PC-3 (cell line): ENCODE measurements around the gene NKAP. TPM values are rescaled to one million over a fixed set of nuclear protein-coding genes. Genes with fewer than 3 reads are reported as not detected.

ENCODE experiments used
- ATAC-seq: fragments of 200-7000 bp; cut with Tn5 transposase; 2 replicates; pipeline ENCODE4 v1.9.1; 2020; ENCODE audit warnings: mild to moderate bottlenecking, moderate library complexity
- BruUV-seq: library from RNA; stranded (reverse); fragments of 400-500 nt; replicated peaks from 2 replicates; lab custom pipeline; 2021; lab: Mats Ljungman, UMichigan
- CTCF ChIA-PET: fragments of 300-600 bp; sonication (Branson Sonifier 250); formaldehyde crosslinking; loops from one replicate; lab custom pipeline; 2022; ENCODE audit warnings: antibody characterized with exemption; lab: Charles Lee
- POLR2A ChIA-PET: fragments of 300-600 bp; sonication (Branson Sonifier 250); formaldehyde crosslinking; loops from one replicate; lab custom pipeline; 2022; ENCODE audit warnings: antibody characterized with exemption; ENCODE audit not compliant: unreplicated experiment; lab: Charles Lee
- DNase-seq: peaks from one replicate; pipeline ENCODE4 v3.0.0-alpha.2; 2015
- H2AFZ ChIP-seq: fragments of 300-600 bp; sonication (generic); 2 replicates; pipeline ENCODE4 v1.6.0; 2016; ENCODE audit warnings: antibody characterized with exemption, low read length
- H3F3A ChIP-seq: fragments of 300-600 bp; sonication (generic); one replicate; pipeline ENCODE4 v1.6.0; 2017; ENCODE audit warnings: antibody characterized with exemption, low read length, control low read depth, mild to moderate bottlenecking; ENCODE audit not compliant: unreplicated experiment
- H3K27ac ChIP-seq: fragments of 300-600 bp; sonication (generic); 2 replicates; pipeline ENCODE4 v1.5.1; 2016; ENCODE audit warnings: mild to moderate bottlenecking, low read length
- H3K27me3 ChIP-seq: fragments of 300-600 bp; sonication (generic); 2 replicates; pipeline ENCODE4 v1.6.1; 2016; ENCODE audit warnings: low read length, mixed read lengths
- H3K36me3 ChIP-seq: fragments of 300-600 bp; sonication (generic); 2 replicates; pipeline ENCODE4 v1.6.1; 2016; ENCODE audit warnings: low read depth, mixed run types, low read length, mixed read lengths
- H3K4me1 ChIP-seq: fragments of 300-600 bp; sonication (generic); 2 replicates; pipeline ENCODE4 v1.5.1; 2016; ENCODE audit warnings: low read length; ENCODE audit not compliant: insufficient read depth
- H3K4me2 ChIP-seq: fragments of 300-600 bp; sonication (generic); 2 replicates; pipeline ENCODE4 v1.6.0; 2016; ENCODE audit warnings: low read length
- H3K4me3 ChIP-seq: fragments of 300-600 bp; sonication (generic); 2 replicates; pipeline ENCODE4 v1.5.1; 2016; ENCODE audit warnings: mild to moderate bottlenecking, low read length, mixed read lengths
- H3K79me2 ChIP-seq: fragments of 300-600 bp; sonication (generic); 2 replicates; pipeline ENCODE4 v1.6.1; 2017; ENCODE audit warnings: low read length, mixed read lengths
- H3K9ac ChIP-seq: fragments of 300-600 bp; sonication (generic); 2 replicates; pipeline ENCODE4 v1.6.0; 2016; ENCODE audit warnings: mild to moderate bottlenecking, low read length
- H3K9me2 ChIP-seq: fragments of 300-600 bp; sonication (generic); replicated peaks from 2 replicates; pipeline ENCODE4 v1.6.1; 2016; ENCODE audit warnings: mixed run types, low read length, mixed read lengths
- H3K9me3 ChIP-seq: fragments of 300-600 bp; sonication (generic); 2 replicates; pipeline ENCODE4 v1.6.1; 2016; ENCODE audit warnings: low read length, mixed read lengths
- H4K20me1 ChIP-seq: fragments of 300-600 bp; sonication (generic); 2 replicates; pipeline ENCODE4 v1.6.1; 2016; ENCODE audit warnings: low read length, mixed read lengths
- CTCF ChIP-seq: fragments of 300-600 bp; sonication (generic); conservative IDR thresholded peaks from 2 replicates; pipeline ENCODE4 v1.5.1; 2017; ENCODE audit warnings: antibody characterized with exemption, low read depth, mild to moderate bottlenecking, low read length
- EZH2 ChIP-seq: fragments of 300-600 bp; sonication (generic); IDR thresholded peaks from one replicate; pipeline ENCODE4 v1.6.1; 2017; ENCODE audit warnings: antibody characterized with exemption, mild to moderate bottlenecking, low read length; ENCODE audit not compliant: unreplicated experiment
- EZH2phosphoT487 ChIP-seq: fragments of 300-600 bp; sonication (generic); IDR thresholded peaks from 2 replicates; pipeline ENCODE4 v1.6.1; 2018; ENCODE audit warnings: mild to moderate bottlenecking, antibody characterized with exemption, low read length, borderline replicate concordance
- intact Hi-C: fragments of 100-400 bp; cut with micrococcal nuclease; formaldehyde crosslinking; loops from 2 replicates; pipeline ENCODE4 v1.9.0; 2023
- total RNA-seq: library from RNA; depleted of rRNA; stranded (reverse); fragments of >200 nt; gene quantifications from 2 replicates; pipeline ENCODE4 v1.2.3, GENCODE V29; 2014

NKAP gene
- total RNA-seq, 1 experiment from 2014 or later: 5.2 TPM

- ATAC-seq: peak; percentile 98
- H3F3A ChIP-seq: no peaks in the 10 kb centered on the region
- TF ChIP-seq CTCF: peak; percentile 70
- TF ChIP-seq EZH2phosphoT487: no peak
- no peak overlapping the region for H3K4me3 ChIP-seq
- no peak overlapping the region for H3K27ac ChIP-seq
- H3K9me2 ChIP-seq: no peaks in the 10 kb centered on the region
- no peaks in the 10 kb centered on the region for H3K79me2 ChIP-seq
- H3K27me3 ChIP-seq: no peaks in the 10 kb centered on the region
- no peak overlapping the region for H3K4me2 ChIP-seq
- H3K9ac ChIP-seq: no peak overlapping the region
- CTCF ChIA-PET: no interaction called here
- H3K9me3 ChIP-seq: no peaks in the 10 kb centered on the region
- intact Hi-C loops: no loop called here
- POLR2A ChIA-PET: interaction anchor here (0.5 to 0.6 kb wide), 2 partner anchors 89 to 1154 kb away, joined by 3 read pairs; partner anchors contain the start of gene RPL39
- H2AFZ ChIP-seq: no peak overlapping the region
- peak; percentile 69 for DNase-seq
- peaks cover 5% of the 10 kb centered on the region for H3K36me3 ChIP-seq
- no peaks in the 10 kb centered on the region for H3K4me1 ChIP-seq
- no TSS peak for BruUV-seq
- H4K20me1 ChIP-seq: no peaks in the 10 kb centered on the region; the same call in 1 of the 2 replicates
These were observed 62.8 kb downstream of the NKAP start for GRCh38 chrX:119880552-119881437.

- BruUV-seq: no TSS peak
- H3K79me2 ChIP-seq: peaks cover 5% of the 10 kb centered on the region
- no peaks in the 10 kb centered on the region for H3K9me2 ChIP-seq
- POLR2A ChIA-PET: no interaction called here
- H3K9ac ChIP-seq: no peak overlapping the region
- H3K4me3 ChIP-seq: no peak overlapping the region
- no peaks in the 10 kb centered on the region for H3K4me1 ChIP-seq
- DNase-seq: no peak
- TF ChIP-seq EZH2 (no peak), EZH2phosphoT487 (no peak), CTCF (no peak)
- H3K4me2 ChIP-seq: no peak overlapping the region
- intact Hi-C loops: no loop called here
- H4K20me1 ChIP-seq: no peaks in the 10 kb centered on the region; the same call in 1 of the 2 replicates
- H3K36me3 ChIP-seq: peaks cover 9% of the 10 kb centered on the region
- H3K9me3 ChIP-seq: no peaks in the 10 kb centered on the region
- H2AFZ ChIP-seq: no peak overlapping the region
- H3F3A ChIP-seq: no peaks in the 10 kb centered on the region
- H3K27ac ChIP-seq: no peak overlapping the region
- ATAC-seq: no peak
- no peaks in the 10 kb centered on the region for H3K27me3 ChIP-seq
- CTCF ChIA-PET: no interaction called here
These were observed 63.5 kb downstream of the NKAP start for GRCh38 chrX:119880076-119880475.

GRCh38 chrX:119878740-119879139, 64.8 kb downstream of the NKAP start:
- CTCF ChIA-PET: interaction anchor here (0.6 kb wide), 1 partner anchor 186 kb away, joined by 7 read pairs; the partner anchor contains the start of gene SEPTIN6
- H3F3A ChIP-seq: no peaks in the 10 kb centered on the region
- DNase-seq (no peak), ATAC-seq (no peak)
- no peak overlapping the region for H3K27ac ChIP-seq
- no peaks in the 10 kb centered on the region for H3K9me2 ChIP-seq
- H3K4me2 ChIP-seq: no peak overlapping the region
- no peak overlapping the region for H3K9ac ChIP-seq
- POLR2A ChIA-PET: no interaction called here
- intact Hi-C loops: no loop called here
- no TSS peak for BruUV-seq
- no peak overlapping the region for H3K4me3 ChIP-seq
- no peaks in the 10 kb centered on the region for H3K9me3 ChIP-seq
- no peaks in the 10 kb centered on the region; the same call in 1 of the 2 replicates for H4K20me1 ChIP-seq
- H3K36me3 ChIP-seq: peaks cover 9% of the 10 kb centered on the region
- no peaks in the 10 kb centered on the region for H3K4me1 ChIP-seq
- H3K79me2 ChIP-seq: peaks cover 19% of the 10 kb centered on the region
- no peak for TF ChIP-seq EZH2
- no peak for TF ChIP-seq CTCF
- TF ChIP-seq EZH2phosphoT487: no peak
- H2AFZ ChIP-seq: no peak overlapping the region
- no peaks in the 10 kb centered on the region for H3K27me3 ChIP-seq
